Epidermal melanocyte (primary cell): Measurements from ENCODE around the gene KATNBL1.
"Not testable (repeated sequence)": the region's sequence is repeated elsewhere in the genome, so short reads cannot be mapped to it uniquely, and the experiment has no call there.

ENCODE experiments used
- DNase-seq: peaks from one replicate; pipeline ENCODE4 v3.0.0; 2011; ENCODE audit warnings: low spot score; ENCODE audit not compliant: insufficient read length

KATNBL1 gene

GRCh38 chr15:34203305-34203704 lies 6.6 kb downstream of the KATNBL1 start:
- DNase-seq, result no peak

- not testable (repeated sequence) for DNase-seq
Observed at GRCh38 chr15:34193272-34193671, 16.6 kb downstream of the KATNBL1 start.

- DNase-seq, result no peak
Observed at GRCh38 chr15:34188711-34189110, 21.2 kb downstream of the KATNBL1 start.

GRCh38 chr15:34185666-34186065 lies 24.2 kb downstream of the KATNBL1 start:
- DNase-seq, result no peak

GRCh38 chr15:34182942-34183341 lies 27.0 kb downstream of the KATNBL1 start:
- DNase-seq, result no peak

- DNase-seq, result no peak
Observed at GRCh38 chr15:34179234-34179633, 30.7 kb downstream of the KATNBL1 start.

GRCh38 chr15:34165987-34166573 lies 43.8 kb downstream of the KATNBL1 start:
- DNase-seq, result not testable (repeated sequence)

- no peak for DNase-seq
Observed at GRCh38 chr15:34161329-34161963, 48.5 kb downstream of the KATNBL1 start.

GRCh38 chr15:34160735-34161134 lies 49.2 kb downstream of the KATNBL1 start:
- no peak for DNase-seq

GRCh38 chr15:34158355-34158754 lies 51.5 kb downstream of the KATNBL1 start:
- no peak for DNase-seq

- no peak for DNase-seq
Observed at GRCh38 chr15:34155859-34156258, 54.0 kb downstream of the KATNBL1 start.

- no peak for DNase-seq
Observed at GRCh38 chr15:34154725-34155204, 55.1 kb downstream of the KATNBL1 start.

GRCh38 chr15:34147371-34148140 lies 62.3 kb downstream of the KATNBL1 start:
- DNase-seq, result no peak

GRCh38 chr15:34133511-34133910 lies 76.4 kb downstream of the KATNBL1 start:
- DNase-seq, result no peak

GRCh38 chr15:34132881-34133280 lies 77.0 kb downstream of the KATNBL1 start:
- DNase-seq, result no peak

- no peak for DNase-seq
Observed at GRCh38 chr15:34128898-34129297, 81.0 kb downstream of the KATNBL1 start.

- no peak for DNase-seq
Observed at GRCh38 chr15:34126522-34126921, 83.4 kb downstream of the KATNBL1 start.

GRCh38 chr15:34125945-34126344 lies 84.0 kb downstream of the KATNBL1 start:
- DNase-seq, result no peak

- DNase-seq, result no peak
Observed at GRCh38 chr15:34124651-34125050, 85.2 kb downstream of the KATNBL1 start.

- DNase-seq, result peak; percentile 63
Observed at GRCh38 chr15:34122771-34123183, 87.1 kb downstream of the KATNBL1 start.

- DNase-seq, result not testable (repeated sequence)
Observed at GRCh38 chr15:34121786-34122185, 88.1 kb downstream of the KATNBL1 start.

- not testable (repeated sequence) for DNase-seq
Observed at GRCh38 chr15:34120420-34120819, 89.5 kb downstream of the KATNBL1 start.
